ENCODE results near the gene ZC3H12C.

ZC3H12C gene

GRCh38 chr11:110174645-110175310 is 81.6 kb downstream of the ZC3H12C start:
- ChIA-PET POLR2A (no interaction called here), CTCF (interaction anchor here (1.1 to 3.2 kb wide), 4 partner anchors 9 to 261 kb away, joined by 3 to 16 read pairs (median 6); no protein-coding TSS in a partner anchor)
- no peak for TF ChIP-seq CTCF (IDR thresholded peaks at IDR 0.05; ENCODE audit: control extremely low read depth, extremely low read depth, low read depth, missing control alignments)
- DNase-seq (ENCODE audit: extremely low spot score), result no peak

GRCh38 chr11:110176366-110177085 is 83.3 kb downstream of the ZC3H12C start:
- no peak for DNase-seq (ENCODE audit: extremely low spot score)
- ChIA-PET POLR2A (no interaction called here), CTCF (interaction anchor here (1.6 to 3.2 kb wide), 4 partner anchors 9 to 231 kb away, joined by 3 to 16 read pairs (median 5); no protein-coding TSS in a partner anchor)
- TF ChIP-seq CTCF (IDR thresholded peaks at IDR 0.05; ENCODE audit: control extremely low read depth, extremely low read depth, low read depth, missing control alignments), result no peak

GRCh38 chr11:110177086-110177456 is 83.9 kb downstream of the ZC3H12C start:
- ChIA-PET CTCF (interaction anchor here (1.2 to 1.8 kb wide), 5 partner anchors 12 to 232 kb away, joined by 3 to 5 read pairs (median 4); no protein-coding TSS in a partner anchor), POLR2A (no interaction called here)
- TF ChIP-seq CTCF (IDR thresholded peaks at IDR 0.05; ENCODE audit: control extremely low read depth, extremely low read depth, low read depth, missing control alignments), result no peak
- DNase-seq (ENCODE audit: extremely low spot score), result no peak

GRCh38 chr11:110179064-110179463 is 85.9 kb downstream of the ZC3H12C start:
- DNase-seq (ENCODE audit: extremely low spot score), result no peak
- CTCF ChIA-PET, result interaction anchor here (1.0 to 2.7 kb wide), 3 partner anchors 20 to 255 kb away, joined by 3 to 6 read pairs (median 5); no protein-coding TSS in a partner anchor
- TF ChIP-seq CTCF (IDR thresholded peaks at IDR 0.05; ENCODE audit: control extremely low read depth, extremely low read depth, low read depth, missing control alignments), result no peak
- POLR2A ChIA-PET, result no interaction called here

GRCh38 chr11:110182886-110183285 is 89.7 kb downstream of the ZC3H12C start:
- POLR2A ChIA-PET, result no interaction called here
- no peak for TF ChIP-seq CTCF (IDR thresholded peaks at IDR 0.05; ENCODE audit: control extremely low read depth, extremely low read depth, low read depth, missing control alignments)
- CTCF ChIA-PET, result interaction anchor here (1.1 to 1.2 kb wide), 2 partner anchors 18 to 24 kb away, joined by 3 read pairs; no protein-coding TSS in a partner anchor
- DNase-seq (ENCODE audit: extremely low spot score), result no peak

- CTCF ChIA-PET, result interaction anchor here (3.9 kb wide), 1 partner anchor 9 kb away, joined by 16 read pairs; no protein-coding TSS in a partner anchor
- POLR2A ChIA-PET, result no interaction called here
- DNase-seq (ENCODE audit: extremely low spot score), result no peak
- no peak for TF ChIP-seq CTCF (IDR thresholded peaks at IDR 0.05; ENCODE audit: control extremely low read depth, extremely low read depth, low read depth, missing control alignments)
Measured at GRCh38 chr11:110184456-110184855, 91.3 kb downstream of the ZC3H12C start.
